Ovary (tissue), 3 donors: Measurements from ENCODE around the gene EVI2A.

Experiments
- EP300 ChIP-seq: sonication (generic); formaldehyde crosslinking; IDR thresholded peaks from one replicate; pipeline ENCODE4 v1.6.1; 2017; ENCODE audit warnings: antibody characterized with exemption
- POLR2A ChIP-seq: fragments of 450-650 bp; IDR thresholded peaks from one replicate; pipeline ENCODE4 v1.6.1; 2017; ENCODE audit warnings: antibody characterized with exemption, mild to moderate bottlenecking, moderate library complexity
- TF ChIP-seq, protein P1 (sequence below), 3 donors: fragments of 450-650 bp in 2 of 3; fragments of 200-600 bp in 1 of 3; IDR thresholded peaks; one replicate each; pipeline versions ENCODE4 v1.5.1 to v1.8.0; 2016 to 2022; ENCODE audit warnings: antibody characterized with exemption in 3 of 3, mild to moderate bottlenecking in 1 of 3
- donor health status: DM: no; HTN: no; CAD: no.

DNA sequence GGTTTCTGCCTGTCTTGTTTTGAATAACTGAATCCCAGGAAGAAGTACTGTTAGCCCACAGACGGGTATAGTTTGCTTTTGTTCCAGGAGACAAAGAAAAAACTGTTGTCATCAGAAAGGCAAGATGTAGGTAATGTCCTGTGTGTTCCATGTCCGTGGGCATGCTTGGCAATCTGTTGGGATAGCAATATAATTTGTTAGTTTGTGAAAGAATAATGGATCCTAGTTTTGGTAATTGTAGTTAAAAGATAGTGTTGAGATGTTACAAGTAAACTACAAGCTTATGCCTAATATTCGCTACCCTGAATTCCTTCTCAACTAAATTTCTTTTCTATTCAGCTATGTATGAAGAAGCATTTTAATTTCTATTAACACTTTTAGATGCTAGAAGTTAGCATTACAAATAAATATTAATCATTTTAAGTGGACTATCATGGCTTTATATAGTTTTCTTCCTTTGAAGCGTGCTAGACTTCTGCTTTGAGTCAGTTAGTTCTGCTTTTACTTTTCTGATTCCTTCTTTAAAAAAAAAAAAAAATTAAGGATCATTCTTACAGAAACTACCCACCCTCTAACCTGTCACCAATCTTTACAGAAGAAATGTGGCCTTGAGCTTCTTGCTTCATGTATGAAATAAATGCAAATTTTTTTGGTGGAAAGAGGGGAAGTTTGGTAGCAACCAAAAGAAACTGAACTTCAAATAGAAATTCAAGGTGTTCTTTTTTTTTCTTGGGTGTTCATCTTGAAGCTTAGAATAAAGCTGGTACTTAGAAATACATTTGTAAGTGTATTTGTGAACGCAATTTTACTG lies 2.4 kb downstream of the EVI2A start:
- TF ChIP-seq, protein P1, sequence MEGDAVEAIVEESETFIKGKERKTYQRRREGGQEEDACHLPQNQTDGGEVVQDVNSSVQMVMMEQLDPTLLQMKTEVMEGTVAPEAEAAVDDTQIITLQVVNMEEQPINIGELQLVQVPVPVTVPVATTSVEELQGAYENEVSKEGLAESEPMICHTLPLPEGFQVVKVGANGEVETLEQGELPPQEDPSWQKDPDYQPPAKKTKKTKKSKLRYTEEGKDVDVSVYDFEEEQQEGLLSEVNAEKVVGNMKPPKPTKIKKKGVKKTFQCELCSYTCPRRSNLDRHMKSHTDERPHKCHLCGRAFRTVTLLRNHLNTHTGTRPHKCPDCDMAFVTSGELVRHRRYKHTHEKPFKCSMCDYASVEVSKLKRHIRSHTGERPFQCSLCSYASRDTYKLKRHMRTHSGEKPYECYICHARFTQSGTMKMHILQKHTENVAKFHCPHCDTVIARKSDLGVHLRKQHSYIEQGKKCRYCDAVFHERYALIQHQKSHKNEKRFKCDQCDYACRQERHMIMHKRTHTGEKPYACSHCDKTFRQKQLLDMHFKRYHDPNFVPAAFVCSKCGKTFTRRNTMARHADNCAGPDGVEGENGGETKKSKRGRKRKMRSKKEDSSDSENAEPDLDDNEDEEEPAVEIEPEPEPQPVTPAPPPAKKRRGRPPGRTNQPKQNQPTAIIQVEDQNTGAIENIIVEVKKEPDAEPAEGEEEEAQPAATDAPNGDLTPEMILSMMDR (IDR thresholded peaks at IDR 0.05), result no peak
- TF ChIP-seq EP300, result no peak
- no peak for TF ChIP-seq POLR2A
